ENCODE data around the gene SORBS2. TPM values are rescaled to one million over a fixed set of nuclear protein-coding genes. Genes with fewer than 3 reads are reported as not detected.

Gene SORBS2
- total RNA-seq, 1 experiment from 2014 or later: 44.5 TPM

GRCh38 chr4:185717377-185717741 lies 94.6 kb downstream of the SORBS2 start:
- no peaks in the 10 kb centered on the region for H3K27me3 Mint-ChIP-seq (ENCODE audit: low read depth)
- no peak for DNase-seq (ENCODE audit: low spot score)
- no peaks in the 10 kb centered on the region for H3K36me3 Mint-ChIP-seq
- H3K4me1 Mint-ChIP-seq: peaks cover 14% of the 10 kb centered on the region
- ChIA-PET POLR2A (no interaction called here), CTCF (no interaction called here)
- H3K27ac Mint-ChIP-seq: no peak overlapping the region
- no peak overlapping the region for H3K4me3 Mint-ChIP-seq
- peaks cover 6% of the 10 kb centered on the region; the same call in 1 of the 2 replicates for H3K9me3 Mint-ChIP-seq
- no peak for ATAC-seq
- no peak for TF ChIP-seq ERG (CRISPR knock-in tag; IDR thresholded peaks at IDR 0.05)
- TF ChIP-seq ZNF263 (CRISPR knock-in tag; IDR thresholded peaks at IDR 0.05; ENCODE audit: low read depth): no peak
- TF ChIP-seq ZNF425 (CRISPR knock-in tag; conservative IDR thresholded peaks at IDR 0.05): no peak
- no peak for TF ChIP-seq EMX1 (CRISPR knock-in tag; IDR thresholded peaks at IDR 0.05)
- TF ChIP-seq IRF1 (CRISPR knock-in tag; IDR thresholded peaks at IDR 0.05): no peak
- TF ChIP-seq ATF1 (CRISPR knock-in tag; IDR thresholded peaks at IDR 0.05): no peak
- no peak for TF ChIP-seq ZNF671 (CRISPR knock-in tag; IDR thresholded peaks at IDR 0.05)
- no peak for TF ChIP-seq AFF4 (CRISPR knock-in tag; IDR thresholded peaks at IDR 0.05; ENCODE audit: borderline replicate concordance)

GRCh38 chr4:185716577-185717376 lies 95.2 kb downstream of the SORBS2 start:
- TF ChIP-seq TEAD1 (CRISPR knock-in tag; IDR thresholded peaks at IDR 0.05) (no peak), PREB (CRISPR knock-in tag; IDR thresholded peaks at IDR 0.05; ENCODE audit: borderline replicate concordance) (no peak), FOXP1 (CRISPR knock-in tag; IDR thresholded peaks at IDR 0.05; ENCODE audit: borderline replicate concordance) (no peak), CTCF (IDR thresholded peaks at IDR 0.05) (no peak), NFATC4 (CRISPR knock-in tag; IDR thresholded peaks at IDR 0.05) (no peak), IRF2 (CRISPR knock-in tag; IDR thresholded peaks at IDR 0.05; ENCODE audit: borderline replicate concordance, low read depth) (no peak), MAX (CRISPR knock-in tag; IDR thresholded peaks at IDR 0.05) (no peak), SP1 (CRISPR knock-in tag; conservative IDR thresholded peaks at IDR 0.05) (no peak), ATF1 (CRISPR knock-in tag; IDR thresholded peaks at IDR 0.05) (no peak)

More at GRCh38 chr4:185716577-185717376, 95.2 kb downstream of the SORBS2 start:
- no peak overlapping the region; the same call in 1 of the 2 replicates for H3K27ac Mint-ChIP-seq
- peaks cover 6% of the 10 kb centered on the region; the same call in 1 of the 2 replicates for H3K9me3 Mint-ChIP-seq
- peaks cover 13% of the 10 kb centered on the region for H3K4me1 Mint-ChIP-seq
- DNase-seq (ENCODE audit: low spot score) (no peak), ATAC-seq (no peak)
- H3K27me3 Mint-ChIP-seq (ENCODE audit: low read depth): no peaks in the 10 kb centered on the region
- CTCF ChIA-PET: no interaction called here
- no peak overlapping the region for H3K4me3 Mint-ChIP-seq
- no peaks in the 10 kb centered on the region for H3K36me3 Mint-ChIP-seq
- POLR2A ChIA-PET: no interaction called here

Data from WTC11 (cell line).